Hypothalamus (tissue), 51 donors: ENCODE data around the gene MTERF1.
"Not testable (repeated sequence)": the region's sequence is repeated elsewhere in the genome, so short reads cannot be mapped to it uniquely, and the experiment has no call there.

Experiments
- DNase-seq, 51 donors: peaks; one replicate each; lab custom pipeline; 2025; lab: John Stamatoyannopoulos, UW

MTERF1 gene

GRCh38 chr7:91880413-91881241 is at the start of gene MTERF1:
Gene MTERF1 (minus strand): TSS chr7:91880702. CDS start chr7:91880083, 619 bp downstream.
- peak; percentile 34 to 93 (median 81) for DNase-seq

- no peak for DNase-seq
These were observed 49.0 kb upstream of the MTERF1 start for GRCh38 chr7:91929463-91929862.

- no peak for DNase-seq
These were observed 47.4 kb upstream of the MTERF1 start for GRCh38 chr7:91927912-91928311.

GRCh38 chr7:91922857-91923256 is 42.4 kb upstream of the MTERF1 start:
- no peak for DNase-seq

- no peak for DNase-seq
These were observed 37.9 kb upstream of the MTERF1 start for GRCh38 chr7:91918356-91918755.

GRCh38 chr7:91916051-91916440 is 35.5 kb upstream of the MTERF1 start:
- no peak for DNase-seq

- DNase-seq: no peak
These were observed 35.0 kb upstream of the MTERF1 start for GRCh38 chr7:91915401-91916050.

GRCh38 chr7:91913612-91914011 is 33.1 kb upstream of the MTERF1 start:
- DNase-seq: no peak

- DNase-seq: no peak
These were observed 32.0 kb upstream of the MTERF1 start for GRCh38 chr7:91912494-91912893.

- no peak for DNase-seq
These were observed 30.6 kb upstream of the MTERF1 start for GRCh38 chr7:91911121-91911520.

GRCh38 chr7:91910171-91910570 is 29.7 kb upstream of the MTERF1 start:
- DNase-seq: no peak

- no peak for DNase-seq
These were observed 19.1 kb upstream of the MTERF1 start for GRCh38 chr7:91899563-91899962.

- no peak for DNase-seq
These were observed 17.9 kb upstream of the MTERF1 start for GRCh38 chr7:91898240-91898992.

GRCh38 chr7:91894781-91895480 is 14.4 kb upstream of the MTERF1 start:
- no peak for DNase-seq

- not testable (repeated sequence) for DNase-seq
These were observed 13.2 kb upstream of the MTERF1 start for GRCh38 chr7:91893699-91894098.

- no peak for DNase-seq
These were observed 12.4 kb upstream of the MTERF1 start for GRCh38 chr7:91892821-91893340.

- DNase-seq: no peak
These were observed 11.7 kb upstream of the MTERF1 start for GRCh38 chr7:91892099-91892705.

- not testable (repeated sequence) for DNase-seq
These were observed 8.0 kb upstream of the MTERF1 start for GRCh38 chr7:91888271-91889175.
